HG03354 (cell line): Measurements from ENCODE around the gene PTGER2.

Source experiments
- ATAC-seq: cut with Tn5 transposase; IDR thresholded peaks from one replicate; pipeline ENCODE4 v1.9.1; 2021; ENCODE audit warnings: mild to moderate bottlenecking; ENCODE audit not compliant: unreplicated experiment, poor library complexity, severe bottlenecking

The PTGER2 gene

DNA sequence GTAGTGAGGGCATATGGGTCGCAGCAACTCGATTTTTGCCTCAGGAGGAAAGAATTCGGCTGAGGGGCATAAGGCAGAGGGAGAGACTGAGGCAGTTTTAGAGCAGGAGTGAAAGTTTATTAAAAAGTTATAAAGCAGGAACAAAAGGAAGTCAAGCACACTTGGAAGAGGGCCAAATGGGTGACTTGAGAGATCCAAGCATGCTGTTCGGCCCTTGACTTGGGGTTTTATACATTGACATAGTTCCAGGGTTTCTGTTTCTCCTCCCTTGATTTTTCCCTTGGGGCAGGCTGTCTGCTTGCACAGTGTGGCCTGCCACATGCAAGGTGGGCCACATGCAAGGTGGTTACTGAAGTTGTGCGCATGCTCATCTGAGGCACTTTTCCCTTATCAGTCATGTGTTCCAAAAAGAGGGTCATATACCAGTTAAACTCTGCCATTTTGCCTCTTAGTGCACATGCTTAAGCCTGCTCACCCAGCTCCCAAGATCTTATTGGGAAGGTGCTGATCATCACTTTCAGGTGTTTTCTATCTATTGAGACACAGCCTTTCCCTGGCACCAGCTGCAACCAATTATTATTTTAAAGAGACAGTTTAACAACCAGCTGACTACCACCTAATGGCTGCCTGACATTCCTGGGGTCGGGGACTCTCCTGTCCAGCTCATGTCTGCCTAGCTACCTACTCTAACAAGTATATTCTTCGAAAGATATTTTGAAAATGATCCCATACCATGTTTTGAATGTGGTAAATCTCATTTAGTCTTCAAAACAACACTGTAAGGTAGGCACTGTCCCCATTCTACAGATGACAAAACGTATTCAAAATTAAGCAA, 19.9 kb downstream of the PTGER2 start:
- no peak for ATAC-seq

DNA sequence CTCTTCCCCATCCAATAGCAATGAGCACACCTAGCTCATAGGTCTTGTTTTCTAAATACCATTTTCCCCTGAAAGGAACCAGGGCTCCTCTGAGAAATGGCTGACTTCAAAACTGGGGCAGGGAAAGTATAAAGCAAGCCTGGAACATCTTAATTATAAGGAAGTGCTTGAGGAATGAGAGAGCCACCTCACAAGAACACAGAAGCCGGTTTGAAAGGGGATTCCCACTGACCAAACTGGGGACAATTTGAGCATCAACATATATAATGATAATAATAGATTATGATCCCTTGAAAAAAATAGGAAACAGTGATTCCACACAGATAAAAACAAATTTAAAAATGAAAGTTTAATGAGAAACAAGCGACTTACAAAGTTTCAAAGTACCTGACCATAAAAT, 22.1 kb downstream of the PTGER2 start:
- ATAC-seq, result no peak

DNA sequence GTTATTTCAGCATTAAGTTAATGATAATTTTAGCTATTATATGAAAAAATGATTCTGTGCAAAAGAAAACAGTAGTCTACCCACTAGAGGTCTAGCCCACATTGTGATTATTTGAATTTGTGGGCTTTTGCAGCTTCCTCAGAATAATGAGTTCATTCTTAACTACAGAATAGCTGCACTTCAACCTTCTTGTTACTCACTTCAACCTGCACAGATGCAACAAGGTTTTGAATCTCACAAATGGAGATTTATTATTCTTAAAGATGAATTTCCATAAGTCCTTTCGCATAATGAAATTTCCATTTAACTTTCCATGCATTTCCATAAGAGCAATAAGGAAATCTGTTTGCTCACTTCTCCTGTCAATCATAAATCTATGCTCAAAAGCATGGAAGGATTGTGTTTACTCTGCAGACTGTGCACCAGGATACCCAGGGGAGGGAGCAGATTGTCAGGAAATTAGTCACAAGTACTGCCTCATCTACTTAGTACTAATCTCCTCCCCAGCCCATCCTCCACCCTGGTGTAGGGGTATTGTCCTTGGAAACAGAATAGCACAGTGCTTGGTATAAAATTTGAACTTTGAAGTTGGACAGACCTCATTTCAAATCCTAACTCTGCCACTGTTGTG, 24.1 kb downstream of the PTGER2 start:
- ATAC-seq, result no peak

DNA sequence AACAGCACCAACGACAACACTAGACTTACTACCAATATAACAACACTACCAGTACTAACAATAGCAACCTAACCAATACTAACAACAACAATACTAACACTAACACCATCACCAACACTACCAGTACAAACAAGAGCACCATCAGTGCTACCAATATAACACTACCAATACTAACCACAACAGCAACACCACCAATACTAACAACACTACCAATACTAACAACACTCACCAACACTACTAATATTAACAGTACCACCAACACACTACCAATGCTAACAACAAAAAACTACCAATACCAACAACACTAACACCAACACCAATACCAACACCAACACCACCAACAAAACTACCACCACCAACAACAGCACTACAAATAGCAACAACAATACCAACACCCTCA, 25.1 kb downstream of the PTGER2 start:
- no peak for ATAC-seq

DNA sequence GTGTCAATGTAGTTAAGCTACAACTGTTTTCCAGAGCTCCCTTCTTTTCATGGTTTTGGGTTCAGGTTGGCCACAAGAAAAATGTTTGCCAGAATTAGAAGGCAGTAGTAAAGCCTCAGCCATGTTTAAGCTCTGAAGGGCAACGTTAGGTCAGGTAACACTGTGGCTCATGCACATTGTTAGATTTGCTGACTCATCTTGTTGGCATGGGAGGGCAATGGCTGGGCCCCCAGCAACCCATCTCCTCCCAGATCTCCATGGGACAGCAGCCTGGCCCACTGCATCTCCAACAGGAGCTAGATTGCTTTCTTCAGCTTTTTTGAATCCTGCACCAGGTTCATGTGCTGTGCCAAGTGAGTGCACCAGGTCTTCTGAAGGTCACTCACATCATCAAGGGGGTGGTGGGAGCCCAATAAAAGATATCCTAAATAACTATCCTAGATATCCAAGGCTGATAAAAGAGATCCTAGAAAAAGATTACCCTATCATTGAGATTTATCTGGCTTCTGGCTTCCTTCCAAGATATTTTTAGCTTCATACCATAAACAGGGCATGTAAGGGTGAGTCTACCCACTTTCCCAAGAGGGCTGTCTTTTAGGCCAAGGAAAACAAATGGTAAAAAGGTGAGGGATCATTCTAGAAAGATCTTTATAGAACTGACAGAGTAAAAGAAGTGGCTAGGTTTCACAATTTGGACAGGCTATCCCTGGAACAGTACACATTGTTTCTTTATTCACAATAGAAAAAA, 28.9 kb downstream of the PTGER2 start:
- no peak for ATAC-seq

DNA sequence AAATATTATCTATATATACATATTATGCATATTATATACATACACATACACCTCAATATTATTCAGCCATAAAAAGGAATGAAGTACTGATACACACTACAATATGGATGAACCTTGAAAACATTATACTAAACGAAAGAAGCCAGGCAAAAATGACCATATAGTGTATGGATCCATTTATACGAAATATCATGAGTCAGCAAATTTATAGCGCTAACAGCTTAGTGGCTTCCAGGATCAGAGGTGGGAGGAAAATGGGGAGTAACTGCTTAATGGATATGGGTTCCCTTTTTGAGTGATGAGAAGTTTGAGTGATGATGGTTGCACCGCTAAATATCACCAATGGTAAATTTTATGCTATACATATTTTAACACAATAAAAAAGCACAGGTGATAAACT, 32.7 kb downstream of the PTGER2 start:
- no peak for ATAC-seq

DNA sequence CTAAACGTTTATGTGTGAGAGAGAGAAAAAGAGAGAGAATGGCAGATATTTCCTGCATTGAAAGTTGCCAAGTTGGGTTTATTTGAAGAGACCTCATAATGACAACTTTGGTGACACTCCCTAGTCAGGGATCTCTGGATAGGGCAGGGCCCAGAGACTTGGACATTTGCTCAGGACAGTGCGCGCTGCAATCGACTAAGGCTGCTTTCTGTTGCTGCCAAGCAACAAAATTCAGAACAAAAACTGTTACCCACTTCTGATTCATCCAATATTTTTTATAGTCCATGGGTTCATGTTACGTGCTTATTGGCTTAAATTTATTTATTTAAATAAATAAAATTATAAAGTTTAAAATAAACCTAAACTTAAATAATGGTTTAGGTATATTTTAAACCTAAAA, 34.2 kb downstream of the PTGER2 start:
- ATAC-seq, result no peak

DNA sequence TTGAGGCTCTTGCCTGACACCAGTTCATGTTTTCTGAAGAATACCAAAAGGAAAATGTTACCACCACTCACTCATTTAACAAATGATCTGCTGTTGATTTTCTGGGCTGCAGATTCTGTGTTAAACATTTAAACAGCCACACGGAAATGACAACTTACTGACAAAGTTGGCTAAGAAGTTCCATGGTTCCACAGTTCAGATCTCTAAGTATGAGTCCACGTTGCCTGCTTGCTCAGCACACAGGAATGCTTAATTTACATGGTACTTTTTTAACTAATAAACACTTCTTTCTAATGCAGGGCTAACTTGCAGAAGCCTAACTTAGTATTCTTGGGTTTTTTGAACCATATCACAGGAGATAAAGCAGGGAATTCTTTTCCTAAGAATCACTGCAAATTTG, 34.7 kb downstream of the PTGER2 start:
- ATAC-seq, result no peak

DNA sequence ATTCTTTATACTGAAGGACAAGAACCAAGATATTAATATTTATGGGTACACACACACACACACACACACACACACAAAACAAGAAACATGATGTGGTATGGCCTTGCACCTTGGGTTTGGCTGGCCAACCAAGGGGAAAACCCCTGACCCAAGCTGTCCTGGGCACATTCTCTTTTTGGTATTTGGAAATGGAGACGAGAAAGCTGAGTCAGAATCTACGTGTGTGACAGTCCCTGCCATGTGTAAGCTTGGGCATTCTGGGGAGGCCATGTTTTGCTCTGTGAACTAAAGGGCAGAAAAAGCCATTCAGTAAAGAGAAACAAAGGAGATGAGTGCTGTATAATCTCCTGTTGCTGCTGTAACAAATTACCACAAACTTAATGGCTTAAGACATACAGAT, 35.6 kb downstream of the PTGER2 start:
- ATAC-seq, result no peak

DNA sequence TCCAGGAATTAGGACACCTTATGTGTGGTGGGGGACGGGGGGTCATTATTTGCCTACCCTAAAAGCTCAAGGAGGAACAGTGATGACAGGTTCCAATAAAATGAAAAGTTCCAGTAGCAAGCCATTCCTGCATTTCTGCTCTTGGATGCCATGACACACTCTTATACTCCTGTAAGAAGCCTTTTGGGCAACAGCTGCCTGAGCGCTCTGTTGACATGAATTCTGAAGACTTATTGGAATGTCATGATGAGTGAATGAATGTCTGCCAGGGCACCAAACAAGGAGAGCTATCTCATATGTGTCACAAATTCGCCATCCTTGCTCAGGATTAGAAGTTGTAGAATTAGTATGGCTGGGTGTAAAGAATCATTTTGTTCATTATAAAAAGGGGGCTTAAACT, 36.3 kb downstream of the PTGER2 start:
- ATAC-seq, result no peak

DNA sequence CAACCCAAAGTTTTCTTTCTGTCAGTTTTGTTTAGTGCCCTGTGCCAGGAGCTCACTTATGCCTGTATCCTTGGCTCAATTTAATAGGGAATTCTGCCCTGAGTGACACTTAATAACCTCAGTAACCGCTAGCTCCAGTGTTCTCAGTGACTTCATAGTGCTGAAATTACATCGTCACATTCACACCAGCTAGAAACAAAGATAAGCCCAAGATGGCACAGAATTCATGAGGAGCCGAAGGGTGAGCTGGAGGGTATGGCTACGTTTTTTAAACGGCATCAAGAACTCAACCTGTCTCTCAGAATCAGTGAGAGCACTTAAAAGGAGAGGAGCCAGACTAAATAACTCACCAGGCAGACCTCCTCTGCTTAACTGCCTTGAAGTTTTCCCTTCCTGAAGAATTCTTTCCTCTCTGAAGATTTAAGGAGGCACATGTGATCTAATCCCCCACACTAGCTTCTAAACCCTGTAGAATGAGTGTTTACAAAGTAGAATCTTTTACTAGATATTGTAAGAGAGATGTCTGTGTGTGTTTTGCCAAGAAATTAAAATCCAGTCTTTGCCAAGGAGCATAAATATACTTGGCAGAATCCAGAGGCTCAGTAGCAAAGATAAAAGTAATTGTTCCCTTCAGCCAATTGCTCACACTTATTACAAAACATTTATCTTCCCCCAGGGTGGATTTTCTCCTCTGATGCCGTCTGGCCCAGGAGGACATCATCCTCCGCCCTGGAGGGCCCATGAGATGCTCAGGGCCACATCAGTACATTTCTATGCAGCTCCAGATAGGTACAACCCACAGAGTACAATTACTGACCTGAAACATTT, 37.3 kb downstream of the PTGER2 start:
- ATAC-seq, result peak; percentile 35

DNA sequence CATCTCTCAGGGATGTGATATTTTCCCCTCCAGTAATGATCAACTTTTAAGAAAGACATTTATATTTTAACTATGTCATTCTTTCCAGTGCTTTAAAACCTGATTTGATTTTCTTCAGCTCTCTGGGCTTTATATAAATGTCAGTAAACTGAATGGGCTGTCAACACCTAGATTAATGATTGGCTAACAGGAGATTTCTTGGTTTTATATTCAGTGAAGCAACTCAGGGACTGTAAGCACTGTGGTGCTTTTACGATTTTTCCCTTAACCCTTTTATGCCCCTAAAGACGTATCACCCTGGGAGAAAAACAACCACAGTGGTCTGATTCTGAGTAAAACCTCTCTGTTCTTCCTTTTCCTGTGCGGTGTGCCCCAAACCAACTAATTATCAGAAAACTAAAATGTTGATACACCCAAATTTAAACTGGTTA, 38.0 kb downstream of the PTGER2 start:
- peak; percentile 80 for ATAC-seq

DNA sequence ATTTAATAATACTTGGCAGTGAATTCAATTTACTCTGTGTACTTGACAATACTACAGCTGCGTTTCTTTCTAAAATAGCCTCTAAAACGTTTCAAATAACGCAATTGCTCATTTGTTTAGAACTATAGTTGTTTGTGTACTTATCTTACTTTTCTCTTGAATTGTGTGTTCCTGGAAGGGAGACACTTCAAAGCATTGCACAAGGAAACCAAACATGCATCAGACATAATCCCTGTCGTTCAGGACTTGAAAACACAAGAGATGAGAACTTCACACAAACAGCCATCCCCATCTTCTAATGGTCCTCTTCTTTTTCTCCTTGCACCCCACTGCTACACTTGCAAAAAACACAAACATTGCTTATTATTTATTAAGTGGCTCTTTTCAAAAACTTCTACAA, 38.5 kb downstream of the PTGER2 start:
- ATAC-seq, result no peak

DNA sequence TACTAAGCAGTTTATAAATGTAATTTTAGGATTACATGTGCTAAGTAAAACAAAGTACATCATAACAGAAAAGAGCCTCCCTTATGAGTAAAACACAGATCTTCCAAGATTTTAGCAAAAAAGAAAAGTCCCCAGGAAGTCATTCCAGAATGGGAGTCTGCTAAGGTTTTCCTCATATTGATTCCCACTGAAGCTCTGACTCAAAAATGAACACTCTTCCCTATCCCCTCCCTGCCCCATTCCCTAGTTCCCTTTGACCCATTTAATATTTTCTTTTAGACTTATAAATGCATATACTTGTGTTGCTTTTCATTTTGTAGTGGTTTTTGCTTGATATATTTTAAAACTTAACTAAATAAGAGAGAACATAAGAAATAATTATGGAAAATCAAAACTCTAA, 40.1 kb downstream of the PTGER2 start:
- ATAC-seq, result no peak

DNA sequence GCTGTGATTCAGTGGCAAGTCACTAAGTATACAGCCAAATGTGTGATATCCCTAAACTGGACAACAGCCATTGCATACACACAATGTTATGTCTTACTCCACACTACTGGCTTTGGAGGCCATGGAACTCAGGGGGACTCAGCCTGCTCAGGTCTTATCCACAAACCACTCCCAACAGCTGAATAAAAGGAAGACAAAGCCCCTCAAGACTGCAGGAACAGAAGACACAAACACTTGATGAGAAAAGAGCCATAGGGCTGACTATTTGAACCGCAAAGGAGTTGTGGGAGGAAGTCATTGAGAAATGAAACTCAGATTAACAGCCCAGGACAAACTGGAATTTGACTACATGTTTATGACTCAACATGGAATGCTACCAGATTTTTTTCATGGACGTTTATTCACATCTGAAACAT, 40.9 kb downstream of the PTGER2 start:
- no peak for ATAC-seq

DNA sequence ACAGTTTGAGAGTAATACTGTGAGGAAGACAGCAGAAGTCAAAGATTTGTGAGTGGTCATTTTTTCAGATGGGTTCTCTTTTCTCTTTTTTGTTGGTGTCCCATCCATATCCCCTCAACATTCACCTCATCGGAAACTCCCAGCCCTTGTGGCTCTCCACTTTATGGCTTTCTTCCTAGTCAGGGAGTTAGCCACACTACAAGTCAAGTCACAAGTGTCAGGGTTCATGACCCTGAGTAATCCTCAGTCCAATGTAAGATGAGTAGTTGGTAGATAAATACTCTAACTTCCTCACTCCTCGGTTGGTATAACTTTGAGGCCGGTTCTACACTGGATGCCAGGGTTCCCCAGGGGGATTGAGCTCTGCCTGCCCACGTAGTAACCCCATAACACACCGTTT, 41.4 kb downstream of the PTGER2 start:
- ATAC-seq, result no peak

DNA sequence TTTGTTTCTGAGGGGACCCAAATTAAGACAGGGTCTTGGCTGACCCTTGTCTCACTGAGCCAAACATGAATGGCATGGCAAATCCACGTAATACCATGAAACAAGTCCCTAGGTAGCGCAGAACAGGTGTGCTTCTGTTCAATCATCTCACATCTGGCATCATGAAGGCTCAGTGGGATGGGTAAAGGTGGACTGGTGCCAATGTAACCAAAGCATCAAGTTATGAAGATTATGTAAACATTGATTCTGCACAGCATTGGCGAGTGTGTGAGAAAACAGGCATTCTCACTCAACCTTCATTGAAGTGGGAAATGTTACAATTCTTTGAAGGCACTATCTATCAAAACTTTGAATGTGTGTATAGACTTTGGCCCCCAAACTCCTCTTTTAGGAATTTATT, 41.9 kb downstream of the PTGER2 start:
- no peak for ATAC-seq

DNA sequence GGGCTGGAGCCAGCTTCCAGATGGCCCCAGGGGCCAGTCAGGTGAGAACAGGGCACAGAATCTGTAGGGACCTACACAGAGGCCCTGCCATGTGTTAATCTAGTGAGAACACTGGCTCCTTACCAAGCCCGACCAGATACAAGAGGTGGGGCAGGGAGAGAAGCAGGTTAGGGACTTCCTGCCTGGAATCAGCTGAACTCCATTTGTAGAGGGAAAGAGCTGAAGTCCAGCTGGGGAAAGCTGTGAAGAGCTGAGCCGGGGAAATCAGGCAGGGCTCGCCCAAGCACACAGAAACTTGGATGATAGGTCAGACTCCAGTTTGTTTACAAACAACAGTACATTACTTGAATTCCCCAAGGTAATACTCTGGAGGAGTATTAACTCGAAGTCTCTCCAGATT, 46.7 kb downstream of the PTGER2 start:
- ATAC-seq, result no peak

DNA sequence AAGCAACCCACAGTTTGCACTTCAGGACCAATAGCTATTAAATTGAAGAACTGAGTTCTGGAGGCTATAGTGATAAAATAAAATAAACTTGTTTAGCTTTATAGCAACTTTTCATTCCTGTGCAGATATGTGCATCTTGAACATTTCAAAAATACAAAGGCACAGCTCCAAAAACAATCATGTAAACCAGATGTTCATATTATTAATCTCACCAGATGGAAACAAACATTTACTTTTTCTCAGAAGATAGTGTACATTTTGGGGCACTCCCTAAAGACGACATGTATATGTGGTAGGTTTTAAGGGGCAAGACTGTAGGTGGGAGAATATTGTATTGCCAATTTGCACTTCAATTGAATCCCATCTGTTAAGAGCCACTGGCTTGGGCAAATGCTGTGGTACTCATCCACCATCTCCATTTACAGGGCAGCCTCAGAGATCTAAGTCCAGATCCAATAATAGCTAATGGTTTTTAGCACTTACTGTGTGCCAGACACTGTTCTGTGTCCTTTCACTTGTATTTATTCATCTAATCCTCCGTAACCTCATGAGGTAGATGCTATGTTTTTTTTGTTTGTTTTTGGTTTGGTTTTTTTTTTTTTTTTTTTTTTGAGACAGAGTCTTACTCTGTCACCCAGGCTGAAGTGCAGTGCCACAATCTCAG, 49.1 kb downstream of the PTGER2 start:
- no peak for ATAC-seq
